Liver (tissue), 9 donors: ENCODE results near the gene PCDH1. TPM values are rescaled to one million over a fixed set of nuclear protein-coding genes. Genes with fewer than 3 reads are reported as not detected.

Experiments
- DNase-seq: peaks from one replicate; pipeline ENCODE4 v3.0.0-alpha.2; 2017; ENCODE audit warnings: low spot score
- H3K27ac ChIP-seq, 2 donors: one replicate each; pipeline ENCODE4 v1.7.0; 2013; ENCODE audit warnings: inconsistent platforms in 2 of 2, low read length in 2 of 2, control low read depth in 1 of 2, low read depth in 1 of 2, mild to moderate bottlenecking in 1 of 2
- H3K27me3 ChIP-seq, 4 donors: one replicate each; pipeline versions ENCODE4 v1.6.1 to v1.7.0; 2013; ENCODE audit warnings: low read length in 3 of 4, inconsistent platforms in 1 of 4, mild to moderate bottlenecking in 1 of 4, moderate library complexity in 1 of 4; ENCODE audit not compliant: control insufficient read depth in 4 of 4, insufficient read depth in 4 of 4
- H3K36me3 ChIP-seq, 4 donors: one replicate each; pipeline versions ENCODE4 v1.6.1 to v1.7.0; 2013; ENCODE audit warnings: low read length in 3 of 4, mild to moderate bottlenecking in 3 of 4, low read depth in 1 of 4, moderate library complexity in 1 of 4; ENCODE audit not compliant: control insufficient read depth in 4 of 4, insufficient read depth in 3 of 4
- H3K4me1 ChIP-seq, 4 donors: one replicate each; pipeline versions ENCODE4 v1.6.1 to v1.7.0; 2013; ENCODE audit warnings: low read length in 3 of 4, mild to moderate bottlenecking in 3 of 4, moderate library complexity in 1 of 4; ENCODE audit not compliant: control insufficient read depth in 4 of 4, insufficient read depth in 4 of 4
- H3K4me3 ChIP-seq, 3 donors: one replicate each; pipeline versions ENCODE4 v1.6.1 to v1.7.0; 2013; ENCODE audit warnings: low read length in 3 of 3, control low read depth in 1 of 3, low read depth in 1 of 3, mild to moderate bottlenecking in 1 of 3
- H3K9ac ChIP-seq, 2 donors: one replicate each; pipeline ENCODE4 v1.7.0; 2013; ENCODE audit warnings: low read length in 2 of 2, mild to moderate bottlenecking in 2 of 2, moderate library complexity in 2 of 2, control low read depth in 1 of 2, low read depth in 1 of 2
- H3K9me3 ChIP-seq, 4 donors: one replicate each; pipeline versions ENCODE4 v1.6.1 to v1.7.0; 2013; ENCODE audit warnings: low read length in 3 of 4; ENCODE audit not compliant: control insufficient read depth in 4 of 4
- EGR1 ChIP-seq, 2 donors: IDR thresholded peaks; 2 replicates each; pipeline ENCODE4 v1.6.1; 2016 to 2018; ENCODE audit warnings: antibody characterized with exemption in 2 of 2, low read depth in 2 of 2
- FOXA1 ChIP-seq: IDR thresholded peaks from 2 replicates; pipeline ENCODE4 v1.6.1; 2016; ENCODE audit warnings: antibody characterized with exemption
- FOXA2 ChIP-seq: IDR thresholded peaks from 2 replicates; pipeline ENCODE4 v1.6.1; 2016; ENCODE audit warnings: antibody characterized with exemption
- GABPA ChIP-seq, 2 donors: IDR thresholded peaks in 1 of 2; conservative IDR thresholded peaks in 1 of 2; 2 replicates each; pipeline ENCODE4 v1.6.1; 2016; ENCODE audit warnings: antibody characterized with exemption in 2 of 2, mild to moderate bottlenecking in 1 of 2, moderate library complexity in 1 of 2
- HNF4G ChIP-seq: IDR thresholded peaks from 2 replicates; pipeline ENCODE4 v1.6.1; 2016; ENCODE audit warnings: antibody characterized with exemption
- JUND ChIP-seq, 2 donors: IDR thresholded peaks; 2 replicates each; pipeline ENCODE4 v1.6.1; 2016; ENCODE audit warnings: antibody characterized with exemption in 2 of 2
- NR2F2 ChIP-seq: IDR thresholded peaks from 2 replicates; pipeline ENCODE4 v1.6.1; 2016; ENCODE audit warnings: antibody characterized with exemption
- RAD21 ChIP-seq, 2 donors: IDR thresholded peaks; 2 replicates each; pipeline ENCODE4 v1.6.1; 2016; ENCODE audit warnings: antibody characterized with exemption in 2 of 2, mild to moderate bottlenecking in 2 of 2
- SP1 ChIP-seq: IDR thresholded peaks from 2 replicates; pipeline ENCODE4 v1.6.1; 2018; ENCODE audit warnings: antibody characterized with exemption, mild to moderate bottlenecking
- TAF1 ChIP-seq: conservative IDR thresholded peaks from 2 replicates; pipeline ENCODE4 v1.6.1; 2016; ENCODE audit warnings: antibody characterized with exemption, mild to moderate bottlenecking
- YY1 ChIP-seq: IDR thresholded peaks from 2 replicates; pipeline ENCODE4 v1.6.1; 2016; ENCODE audit warnings: antibody characterized with exemption, mild to moderate bottlenecking
- WGBS: extraction: QIAGEN DNeasy Blood & Tissue Kit; methylation state at CpG from one replicate; pipeline ENCODE4 v1.1.7; 2013; 5-methylcytosine and 5-hydroxymethylcytosine counted together
- polyA plus RNA-seq, 2 donors: library from polyadenylated mRNA; stranded (reverse) in 1 of 2; unstranded in 1 of 2; fragments of 200-250 nt in 1 of 2; fragments of >200 nt in 1 of 2; fragmentation: Nextera tagmentation in 1 of 2; extraction: Ambion mirVana in 1 of 2; gene quantifications; one replicate each; pipeline versions ENCODE4 v1.2.1 to v1.2.3, GENCODE V29; 2013 to 2015
- total RNA-seq, 2 donors: library from RNA; depleted of rRNA; stranded (reverse); fragments of >200 nt; gene quantifications; one replicate each; pipeline ENCODE4 v1.2.3, GENCODE V29; 2014
- TF ChIP-seq, protein P1 (sequence below): IDR thresholded peaks from 2 replicates; pipeline ENCODE4 v1.6.1; 2016; ENCODE audit warnings: antibody characterized with exemption
- TF ChIP-seq, protein P2 (sequence below): fragments of 150-350 bp; IDR thresholded peaks from 2 replicates; pipeline ENCODE4 v1.5.1; 2017; ENCODE audit warnings: improper control_type of control experiment, low read depth, low read length; ENCODE audit not compliant: missing input control
- TF ChIP-seq, protein P3 (sequence below): IDR thresholded peaks from 2 replicates; pipeline ENCODE4 v1.6.1; 2016; ENCODE audit warnings: antibody characterized with exemption
- TF ChIP-seq, protein P4 (sequence below): IDR thresholded peaks from 2 replicates; pipeline ENCODE4 v1.6.1; 2016; ENCODE audit warnings: antibody characterized with exemption
- donor health status: healthy.
- donor health status: healthy.
- donor health status: healthy.
- donor health status: healthy.
- donor health status: healthy.

Gene PCDH1
- total and polyA plus RNA-seq, 4 donors: 9.3 to 52.8 (median 15.0) TPM

DNA sequence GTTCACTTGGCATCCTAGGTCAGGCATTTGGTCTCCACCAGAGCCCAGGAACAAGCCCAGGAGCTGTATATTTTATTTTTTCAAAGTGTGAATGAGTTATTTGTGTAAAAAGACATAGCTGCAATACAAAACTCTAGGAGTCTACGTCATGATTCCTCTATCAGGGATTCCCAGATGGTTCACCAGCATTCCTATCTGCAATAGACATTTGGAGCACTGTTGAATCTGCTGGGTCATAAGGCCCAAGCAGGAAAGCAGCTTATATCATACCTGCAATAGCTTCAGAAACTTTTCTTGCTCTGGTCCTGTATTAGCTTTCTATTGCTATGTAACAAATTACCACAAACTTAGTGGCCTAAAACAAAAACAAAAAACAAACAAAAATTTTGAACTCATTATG is 28.8 kb upstream of the PCDH1 start (continued):
- TF ChIP-seq, protein P1, sequence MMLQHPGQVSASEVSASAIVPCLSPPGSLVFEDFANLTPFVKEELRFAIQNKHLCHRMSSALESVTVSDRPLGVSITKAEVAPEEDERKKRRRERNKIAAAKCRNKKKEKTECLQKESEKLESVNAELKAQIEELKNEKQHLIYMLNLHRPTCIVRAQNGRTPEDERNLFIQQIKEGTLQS: no peak
- TF ChIP-seq, protein P2, sequence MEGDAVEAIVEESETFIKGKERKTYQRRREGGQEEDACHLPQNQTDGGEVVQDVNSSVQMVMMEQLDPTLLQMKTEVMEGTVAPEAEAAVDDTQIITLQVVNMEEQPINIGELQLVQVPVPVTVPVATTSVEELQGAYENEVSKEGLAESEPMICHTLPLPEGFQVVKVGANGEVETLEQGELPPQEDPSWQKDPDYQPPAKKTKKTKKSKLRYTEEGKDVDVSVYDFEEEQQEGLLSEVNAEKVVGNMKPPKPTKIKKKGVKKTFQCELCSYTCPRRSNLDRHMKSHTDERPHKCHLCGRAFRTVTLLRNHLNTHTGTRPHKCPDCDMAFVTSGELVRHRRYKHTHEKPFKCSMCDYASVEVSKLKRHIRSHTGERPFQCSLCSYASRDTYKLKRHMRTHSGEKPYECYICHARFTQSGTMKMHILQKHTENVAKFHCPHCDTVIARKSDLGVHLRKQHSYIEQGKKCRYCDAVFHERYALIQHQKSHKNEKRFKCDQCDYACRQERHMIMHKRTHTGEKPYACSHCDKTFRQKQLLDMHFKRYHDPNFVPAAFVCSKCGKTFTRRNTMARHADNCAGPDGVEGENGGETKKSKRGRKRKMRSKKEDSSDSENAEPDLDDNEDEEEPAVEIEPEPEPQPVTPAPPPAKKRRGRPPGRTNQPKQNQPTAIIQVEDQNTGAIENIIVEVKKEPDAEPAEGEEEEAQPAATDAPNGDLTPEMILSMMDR: no peak
- TF ChIP-seq YY1: no peak

- H3K4me1 ChIP-seq: no peaks in the 10 kb centered on the region
- H3K27ac ChIP-seq: no peak overlapping the region
- no peak overlapping the region for H3K4me3 ChIP-seq
- no peaks in the 10 kb centered on the region for H3K27me3 ChIP-seq
- H3K36me3 ChIP-seq: no peaks in the 10 kb centered on the region
- no peak for TF ChIP-seq TAF1
- TF ChIP-seq, protein P3, sequence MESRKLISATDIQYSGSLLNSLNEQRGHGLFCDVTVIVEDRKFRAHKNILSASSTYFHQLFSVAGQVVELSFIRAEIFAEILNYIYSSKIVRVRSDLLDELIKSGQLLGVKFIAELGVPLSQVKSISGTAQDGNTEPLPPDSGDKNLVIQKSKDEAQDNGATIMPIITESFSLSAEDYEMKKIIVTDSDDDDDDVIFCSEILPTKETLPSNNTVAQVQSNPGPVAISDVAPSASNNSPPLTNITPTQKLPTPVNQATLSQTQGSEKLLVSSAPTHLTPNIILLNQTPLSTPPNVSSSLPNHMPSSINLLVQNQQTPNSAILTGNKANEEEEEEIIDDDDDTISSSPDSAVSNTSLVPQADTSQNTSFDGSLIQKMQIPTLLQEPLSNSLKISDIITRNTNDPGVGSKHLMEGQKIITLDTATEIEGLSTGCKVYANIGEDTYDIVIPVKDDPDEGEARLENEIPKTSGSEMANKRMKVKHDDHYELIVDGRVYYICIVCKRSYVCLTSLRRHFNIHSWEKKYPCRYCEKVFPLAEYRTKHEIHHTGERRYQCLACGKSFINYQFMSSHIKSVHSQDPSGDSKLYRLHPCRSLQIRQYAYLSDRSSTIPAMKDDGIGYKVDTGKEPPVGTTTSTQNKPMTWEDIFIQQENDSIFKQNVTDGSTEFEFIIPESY: no peak
- TF ChIP-seq, protein P4, sequence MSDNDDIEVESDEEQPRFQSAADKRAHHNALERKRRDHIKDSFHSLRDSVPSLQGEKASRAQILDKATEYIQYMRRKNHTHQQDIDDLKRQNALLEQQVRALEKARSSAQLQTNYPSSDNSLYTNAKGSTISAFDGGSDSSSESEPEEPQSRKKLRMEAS: no peak
- no peak for TF ChIP-seq YY1
- TF ChIP-seq HNF4G: no peak
- TF ChIP-seq, protein P1: no peak
- TF ChIP-seq, protein P2: no peak
- no peak for TF ChIP-seq FOXA1
- no peak for TF ChIP-seq SP1
- TF ChIP-seq GABPA (IDR thresholded peaks at IDR 0.05 in 1 of 2, conservative IDR thresholded peaks at IDR 0.05 in 1 of 2): no peak
- TF ChIP-seq JUND (IDR thresholded peaks at IDR 0.05): no peak
- TF ChIP-seq EGR1 (IDR thresholded peaks at IDR 0.05; ENCODE audit: low read depth in 2 of 2): no peak
- TF ChIP-seq FOXA2: no peak
- TF ChIP-seq RAD21 (IDR thresholded peaks at IDR 0.05): no peak
- TF ChIP-seq NR2F2: no peak
- WGBS: 91% methylated on average over 1 of the region's 1 CpG
- DNase-seq: no peak
- no peaks in the 10 kb centered on the region for H3K9me3 ChIP-seq
- no peak overlapping the region for H3K9ac ChIP-seq
Measured at GRCh38 chr5:141906517-141906916, 28.3 kb upstream of the PCDH1 start.

- TF ChIP-seq, protein P4: no peak
- no peak for TF ChIP-seq TAF1
- TF ChIP-seq EGR1 (IDR thresholded peaks at IDR 0.05; ENCODE audit: low read depth in 2 of 2): no peak
- TF ChIP-seq, protein P3: no peak
- DNase-seq: no peak
- Histone ChIP-seq H3K27ac (no peak overlapping the region), H3K4me3 (no peak overlapping the region), H3K9me3 (no peaks in the 10 kb centered on the region), H3K9ac (no peak overlapping the region), H3K4me1 (no peaks in the 10 kb centered on the region), H3K27me3 (no peaks in the 10 kb centered on the region), H3K36me3 (no peaks in the 10 kb centered on the region)
- 91% methylated on average over 5 of the region's 5 CpGs for WGBS
Measured at GRCh38 chr5:141904551-141904950, 26.3 kb upstream of the PCDH1 start.
